HepG2 (cell line): Measurements from ENCODE around the gene PYGO2. TPM values are rescaled to one million over a fixed set of nuclear protein-coding genes. Genes with fewer than 3 reads are reported as not detected.

Source experiments
- ARNT2 ChIP-seq: sonication (generic); formaldehyde crosslinking; IDR thresholded peaks from 2 replicates; pipeline ENCODE4 v1.8.0; 2022; ENCODE audit warnings: mild to moderate bottlenecking, low read depth, missing genetic modification reagents, moderate library complexity
- DRAP1 ChIP-seq: IDR thresholded peaks from 2 replicates; pipeline ENCODE4 v1.6.1; 2016; ENCODE audit warnings: missing genetic modification reagents, missing compliant biosample characterization
- FOXJ3 ChIP-seq: sonication (generic); formaldehyde crosslinking; IDR thresholded peaks from 2 replicates; pipeline ENCODE4 v1.4.0; 2020; ENCODE audit warnings: missing genetic modification reagents, mild to moderate bottlenecking, borderline replicate concordance
- FOXO1 ChIP-seq: sonication (generic); formaldehyde crosslinking; IDR thresholded peaks from 2 replicates; pipeline ENCODE4 v1.4.0; 2020; ENCODE audit warnings: missing genetic modification reagents
- HNF1A ChIP-seq, 2 experiments: sonication (generic) in 1 of 2; formaldehyde crosslinking in 1 of 2; IDR thresholded peaks; 2 replicates each; pipeline versions ENCODE4 v1.4.0 to v1.6.1; 2016 to 2020; ENCODE audit warnings: borderline replicate concordance in 1 of 2, low read depth in 1 of 2, mild to moderate bottlenecking in 1 of 2, missing genetic modification reagents in 1 of 2
- ISL2 ChIP-seq: sonication (generic); formaldehyde crosslinking; IDR thresholded peaks from 2 replicates; pipeline ENCODE4 v1.5.0; 2020; ENCODE audit warnings: missing genetic modification reagents
- KAT8 ChIP-seq: IDR thresholded peaks from 2 replicates; pipeline ENCODE4 v1.6.1; 2016; ENCODE audit warnings: missing genetic modification reagents, missing compliant biosample characterization
- KLF6 ChIP-seq: IDR thresholded peaks from 2 replicates; pipeline ENCODE4 v1.8.0; 2016; ENCODE audit warnings: missing biosample characterization, missing genetic modification reagents
- MAFG ChIP-seq: sonication (generic); formaldehyde crosslinking; IDR thresholded peaks from 2 replicates; pipeline ENCODE4 v1.5.1; 2020; ENCODE audit warnings: mild to moderate bottlenecking, missing genetic modification reagents
- MTA1 ChIP-seq: sonication (generic); formaldehyde crosslinking; IDR thresholded peaks from 2 replicates; pipeline ENCODE4 v1.4.0; 2020; ENCODE audit warnings: missing genetic modification reagents, mild to moderate bottlenecking, borderline replicate concordance
- MTF2 ChIP-seq: sonication (generic); formaldehyde crosslinking; IDR thresholded peaks from 2 replicates; pipeline ENCODE4 v1.5.0; 2020; ENCODE audit warnings: missing genetic modification reagents, borderline replicate concordance
- NFAT5 ChIP-seq: sonication (generic); formaldehyde crosslinking; IDR thresholded peaks from 2 replicates; pipeline ENCODE4 v1.4.0; 2020; ENCODE audit warnings: missing genetic modification reagents
- SMAD9 ChIP-seq: sonication (generic); formaldehyde crosslinking; IDR thresholded peaks from 2 replicates; pipeline ENCODE4 v1.5.1; 2020; ENCODE audit warnings: mild to moderate bottlenecking, missing genetic modification reagents
- SMC3 ChIP-seq: IDR thresholded peaks from 2 replicates; pipeline ENCODE4 v1.6.1; 2011; ENCODE audit warnings: low read length, improper control_type of control experiment
- TCF7 ChIP-seq: sonication (generic); IDR thresholded peaks from 2 replicates; pipeline ENCODE4 v1.6.1; 2016; ENCODE audit warnings: antibody characterized with exemption, low read depth
- TGIF2 ChIP-seq: IDR thresholded peaks from 2 replicates; pipeline ENCODE4 v1.6.1; 2016; ENCODE audit warnings: control low read depth, missing compliant biosample characterization
- XBP1 ChIP-seq: sonication (generic); formaldehyde crosslinking; IDR thresholded peaks from 2 replicates; pipeline ENCODE4 v1.5.0; 2020; ENCODE audit warnings: missing genetic modification reagents
- ZKSCAN1 ChIP-seq: fragments of 150-350 bp; IDR thresholded peaks from 2 replicates; pipeline ENCODE4 v1.6.1; 2014; ENCODE audit warnings: low read length
- ZNF264 ChIP-seq: sonication (generic); formaldehyde crosslinking; IDR thresholded peaks from 2 replicates; pipeline ENCODE4 v1.4.0; 2020; ENCODE audit warnings: missing genetic modification reagents
- ZNF563 ChIP-seq: sonication (generic); formaldehyde crosslinking; IDR thresholded peaks from 2 replicates; pipeline ENCODE4 v1.8.0; 2022; ENCODE audit warnings: mild to moderate bottlenecking, moderate library complexity, missing genetic modification reagents
- ZNF83 ChIP-seq: sonication (generic); formaldehyde crosslinking; IDR thresholded peaks from 2 replicates; pipeline ENCODE4 v1.4.0; 2020; ENCODE audit warnings: missing genetic modification reagents, mild to moderate bottlenecking, borderline replicate concordance
- ZNF883 ChIP-seq: sonication (generic); formaldehyde crosslinking; IDR thresholded peaks from 2 replicates; pipeline ENCODE4 v1.5.1; 2020; ENCODE audit warnings: mild to moderate bottlenecking, missing genetic modification reagents; ENCODE audit errors: not compliant biosample characterization
- polyA plus RNA-seq, 8 experiments: library from polyadenylated mRNA; depleted of rRNA in 3 of 8; stranded (reverse) in 7 of 8; unstranded in 1 of 8; fragments of >200 nt; fragmentation: Illumina TruSeq in 4 of 8; extraction: Trizol in 4 of 8; gene quantifications; 2 replicates each; pipeline versions ENCODE4 v1.2.1 to v1.2.3, GENCODE V29; 2011 to 2016; ENCODE audit warnings: low read depth in 4 of 8, missing spikeins in 1 of 8, mixed read lengths in 1 of 8; ENCODE audit not compliant: insufficient read depth in 1 of 8
- total RNA-seq, 5 experiments: library from RNA; depleted of rRNA; stranded (reverse); fragments of >200 nt; fragmentation: Illumina TruSeq; extraction: Trizol; gene quantifications; 2 replicates each; pipeline ENCODE4 v1.2.3, GENCODE V29; 2016; ENCODE audit warnings: low read depth in 1 of 5

PYGO2 gene
- total and polyA plus RNA-seq, 2 of the 13 experiments (the other 11 are each of a cell fraction or from before 2014, with no cell fraction given) = 20.3 to 21.8 TPM

- TF ChIP-seq DRAP1 (peak; percentile 78), ZNF83 (0 out of 2 replicates have a peak, but pooled peaks have one; percentile 59), MTF2 (CRISPR knock-in tag) (no peak), KAT8 (peak; percentile 58), NFAT5 (no peak), ZNF264 (0 out of 2 replicates have a peak, but pooled peaks have one; percentile 14), MAFG (CRISPR knock-in tag) (no peak), SMAD9 (no peak), ISL2 (CRISPR knock-in tag) (no peak; the same call in 1 of the 2 replicates), KLF6 (CRISPR knock-in tag) (no peak), MTA1 (CRISPR knock-in tag) (peak; percentile 64; the same call in 1 of the 2 replicates), ZNF563 (CRISPR knock-in tag) (0 out of 2 replicates have a peak, but pooled peaks have one; percentile 32), HNF1A (IDR thresholded peaks at IDR 0.05; ENCODE audit: low read depth) (no peak), HNF1A (CRISPR knock-in tag; IDR thresholded peaks at IDR 0.05; ENCODE audit: borderline replicate concordance) (0 out of 2 replicates have a peak, but pooled peaks have one; percentile 21), ARNT2 (CRISPR knock-in tag) (no peak), ZKSCAN1 (no peak), XBP1 (CRISPR knock-in tag) (no peak), SMC3 (no peak), FOXO1 (CRISPR knock-in tag) (no peak), FOXJ3 (CRISPR knock-in tag) (no peak), ZNF883 (peak; percentile 60), TGIF2 (no peak), TCF7 (no peak)
These were observed 29.6 kb downstream of the PYGO2 start (continued) for GRCh38 chr1:154931940-154932487.
